Measurements from ENCODE around the gene IDE. TPM values are rescaled to one million over a fixed set of nuclear protein-coding genes. Genes with fewer than 3 reads are reported as not detected.

The IDE gene
- total RNA-seq, 1 experiment from 2014 or later: 55.8 TPM

DNA sequence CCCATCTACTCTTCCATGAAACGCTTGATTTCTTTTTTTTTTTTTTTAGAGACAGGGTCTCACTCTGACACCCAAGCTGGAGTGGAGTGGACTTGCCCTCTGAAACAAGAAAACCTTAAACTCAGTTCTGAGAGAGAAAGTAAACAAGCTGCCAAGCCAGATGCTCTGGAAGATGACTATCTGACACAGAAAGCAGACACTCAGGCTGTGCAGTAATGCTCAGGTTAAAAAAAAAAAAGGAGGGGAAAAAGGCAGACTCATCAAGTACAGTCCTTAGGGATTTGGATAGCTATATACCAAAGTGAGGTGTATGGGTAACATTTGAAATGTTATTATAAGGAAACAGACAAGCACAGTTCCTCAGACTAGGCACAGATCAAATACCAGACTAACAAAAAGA is 80.5 kb downstream of the IDE start:
- Histone ChIP-seq H3K9ac (ENCODE audit: low read length) (no peak overlapping the region), H3K9me3 (ENCODE audit: control insufficient read depth in 1 of 2, insufficient read depth in 1 of 2, low read depth in 1 of 2, low read length in 2 of 2) (no peaks in the 10 kb centered on the region), H3K79me2 (ENCODE audit: insufficient read depth, low read length) (no peaks in the 10 kb centered on the region), H3K36me3 (ENCODE audit: control insufficient read depth in 1 of 2, insufficient read depth in 2 of 2, low read length in 2 of 2) (peaks cover 5 to 19% of the 10 kb centered on the region in 2 experiments; a peak in 3 of 4 replicates), H3K4me2 (ENCODE audit: low read length) (no peak overlapping the region), H3K4me1 (ENCODE audit: control insufficient read depth in 1 of 2, insufficient read depth in 2 of 2, low read length in 2 of 2) (no peaks in the 10 kb centered on the region), H3K4me3 (replicated peaks in 1 of 2; ENCODE audit: low read depth in 1 of 2, low read length in 2 of 2) (no peak overlapping the region), H4K20me1 (ENCODE audit: insufficient read depth) (no peaks in the 10 kb centered on the region), H3K27ac (ENCODE audit: low read depth, low read length) (no peak overlapping the region), H3K27me3 (ENCODE audit: insufficient read depth, low read length) (no peaks in the 10 kb centered on the region), H2AFZ (ENCODE audit: low read depth, low read length, poor library complexity, severe bottlenecking) (no peak overlapping the region), H3K9me2 (ENCODE audit: insufficient read depth) (no peaks in the 10 kb centered on the region)
- ChIA-PET POLR2A (no interaction called here), RAD21 (ENCODE audit: low non-redundant PET in 1 of 2, low total read pairs in 2 of 2, uncharacterized antibody in 2 of 2, unreplicated experiment in 2 of 2) (no interaction called here), CTCF (no interaction called here)
- no TSS peak for BruUV-seq (replicated peaks)
- ATAC-seq (no peak), DNase-seq (ENCODE audit: low read depth, low spot score) (no peak)
- intact Hi-C loops (cut with micrococcal nuclease): no loop called here
- TF ChIP-seq, protein P1, sequence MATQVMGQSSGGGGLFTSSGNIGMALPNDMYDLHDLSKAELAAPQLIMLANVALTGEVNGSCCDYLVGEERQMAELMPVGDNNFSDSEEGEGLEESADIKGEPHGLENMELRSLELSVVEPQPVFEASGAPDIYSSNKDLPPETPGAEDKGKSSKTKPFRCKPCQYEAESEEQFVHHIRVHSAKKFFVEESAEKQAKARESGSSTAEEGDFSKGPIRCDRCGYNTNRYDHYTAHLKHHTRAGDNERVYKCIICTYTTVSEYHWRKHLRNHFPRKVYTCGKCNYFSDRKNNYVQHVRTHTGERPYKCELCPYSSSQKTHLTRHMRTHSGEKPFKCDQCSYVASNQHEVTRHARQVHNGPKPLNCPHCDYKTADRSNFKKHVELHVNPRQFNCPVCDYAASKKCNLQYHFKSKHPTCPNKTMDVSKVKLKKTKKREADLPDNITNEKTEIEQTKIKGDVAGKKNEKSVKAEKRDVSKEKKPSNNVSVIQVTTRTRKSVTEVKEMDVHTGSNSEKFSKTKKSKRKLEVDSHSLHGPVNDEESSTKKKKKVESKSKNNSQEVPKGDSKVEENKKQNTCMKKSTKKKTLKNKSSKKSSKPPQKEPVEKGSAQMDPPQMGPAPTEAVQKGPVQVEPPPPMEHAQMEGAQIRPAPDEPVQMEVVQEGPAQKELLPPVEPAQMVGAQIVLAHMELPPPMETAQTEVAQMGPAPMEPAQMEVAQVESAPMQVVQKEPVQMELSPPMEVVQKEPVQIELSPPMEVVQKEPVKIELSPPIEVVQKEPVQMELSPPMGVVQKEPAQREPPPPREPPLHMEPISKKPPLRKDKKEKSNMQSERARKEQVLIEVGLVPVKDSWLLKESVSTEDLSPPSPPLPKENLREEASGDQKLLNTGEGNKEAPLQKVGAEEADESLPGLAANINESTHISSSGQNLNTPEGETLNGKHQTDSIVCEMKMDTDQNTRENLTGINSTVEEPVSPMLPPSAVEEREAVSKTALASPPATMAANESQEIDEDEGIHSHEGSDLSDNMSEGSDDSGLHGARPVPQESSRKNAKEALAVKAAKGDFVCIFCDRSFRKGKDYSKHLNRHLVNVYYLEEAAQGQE (IDR thresholded peaks at IDR 0.05; ENCODE audit: low read depth): no peak
- TF ChIP-seq ZFX (IDR thresholded peaks at IDR 0.05) (no peak), ELF1 (IDR thresholded peaks at IDR 0.05; ENCODE audit: borderline replicate concordance, low read depth) (no peak), POLR2AphosphoS5 (IDR thresholded peaks at IDR 0.05; ENCODE audit: low read depth, low read length) (no peak), SP1 (IDR thresholded peaks at IDR 0.05; ENCODE audit: low read depth) (no peak), RAD21 (IDR thresholded peaks at IDR 0.05; ENCODE audit: low read depth) (no peak), YY1 (IDR thresholded peaks at IDR 0.05; ENCODE audit: extremely low read depth, insufficient replicate concordance, low read depth, low read length) (no peak), POLR2A (IDR thresholded peaks at IDR 0.05; ENCODE audit: borderline replicate concordance, extremely low read depth, insufficient read depth, insufficient read length) (no peak), FOSL1 (IDR thresholded peaks at IDR 0.05; ENCODE audit: low read depth) (no peak), SIN3A (IDR thresholded peaks at IDR 0.05; ENCODE audit: low read depth) (no peak), TCF7L2 (IDR thresholded peaks at IDR 0.05; ENCODE audit: borderline replicate concordance, extremely low read depth, insufficient read depth, insufficient read length) (no peak), SRF (IDR thresholded peaks at IDR 0.05; ENCODE audit: low read depth) (no peak), JUND (IDR thresholded peaks at IDR 0.05) (no peak), ZNF274 (IDR thresholded peaks at IDR 0.05; ENCODE audit: low read depth, low read length) (no peak), CEBPB (IDR thresholded peaks at IDR 0.05; ENCODE audit: low read depth) (no peak)
- TF ChIP-seq, protein P2, sequence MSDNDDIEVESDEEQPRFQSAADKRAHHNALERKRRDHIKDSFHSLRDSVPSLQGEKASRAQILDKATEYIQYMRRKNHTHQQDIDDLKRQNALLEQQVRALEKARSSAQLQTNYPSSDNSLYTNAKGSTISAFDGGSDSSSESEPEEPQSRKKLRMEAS (IDR thresholded peaks at IDR 0.05): no peak
- TF ChIP-seq, protein P3, sequence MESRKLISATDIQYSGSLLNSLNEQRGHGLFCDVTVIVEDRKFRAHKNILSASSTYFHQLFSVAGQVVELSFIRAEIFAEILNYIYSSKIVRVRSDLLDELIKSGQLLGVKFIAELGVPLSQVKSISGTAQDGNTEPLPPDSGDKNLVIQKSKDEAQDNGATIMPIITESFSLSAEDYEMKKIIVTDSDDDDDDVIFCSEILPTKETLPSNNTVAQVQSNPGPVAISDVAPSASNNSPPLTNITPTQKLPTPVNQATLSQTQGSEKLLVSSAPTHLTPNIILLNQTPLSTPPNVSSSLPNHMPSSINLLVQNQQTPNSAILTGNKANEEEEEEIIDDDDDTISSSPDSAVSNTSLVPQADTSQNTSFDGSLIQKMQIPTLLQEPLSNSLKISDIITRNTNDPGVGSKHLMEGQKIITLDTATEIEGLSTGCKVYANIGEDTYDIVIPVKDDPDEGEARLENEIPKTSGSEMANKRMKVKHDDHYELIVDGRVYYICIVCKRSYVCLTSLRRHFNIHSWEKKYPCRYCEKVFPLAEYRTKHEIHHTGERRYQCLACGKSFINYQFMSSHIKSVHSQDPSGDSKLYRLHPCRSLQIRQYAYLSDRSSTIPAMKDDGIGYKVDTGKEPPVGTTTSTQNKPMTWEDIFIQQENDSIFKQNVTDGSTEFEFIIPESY (IDR thresholded peaks at IDR 0.05; ENCODE audit: extremely low read depth, insufficient replicate concordance, low read length): no peak
